NT2/D1 (cell line): ENCODE measurements around the gene FARP1.

Source experiments
- YY1 ChIP-seq: IDR thresholded peaks from 2 replicates; pipeline ENCODE4 v1.6.1; 2011; ENCODE audit not compliant: insufficient read length, insufficient read depth
- ZNF274 ChIP-seq: IDR thresholded peaks from 2 replicates; pipeline ENCODE4 v1.6.1; 2011; ENCODE audit warnings: mild to moderate bottlenecking, low read depth, low read length

GRCh38 chr13:98273824-98274742 is 131.2 kb downstream of the FARP1 start:
- TF ChIP-seq YY1 (no peak), ZNF274 (no peak)
